ENCODE data around the gene CHEK1. TPM values are rescaled to one million over a fixed set of nuclear protein-coding genes. Genes with fewer than 3 reads are reported as not detected.
A peak's percentile ranks its signal among the peaks of the same experiment; 100 is the strongest.
"Not testable (repeated sequence)": the region's sequence is repeated elsewhere in the genome, so short reads cannot be mapped to it uniquely, and the experiment has no call there.

CHEK1 gene
- total RNA-seq, 2 experiments from 2014 or later = 164 to 167 TPM

- intact Hi-C loops (cut with micrococcal nuclease) = no loop called here
- peaks cover 33% of the 10 kb centered on the region for H3K36me3 Mint-ChIP-seq (ENCODE audit: low read depth)
- H3K9me3 Mint-ChIP-seq = no peaks in the 10 kb centered on the region
- H3K27me3 Mint-ChIP-seq (ENCODE audit: low read depth) = no peaks in the 10 kb centered on the region
- no peak for DNase-seq
- H3K4me3 Mint-ChIP-seq = no peak within 1 kb of the TSS
- CTCF ChIA-PET = interaction anchor here (1.4 kb wide), 1 partner anchor 54 kb away, joined by 3 read pairs; no protein-coding TSS in a partner anchor
- no peak within 1 kb of the TSS for H3K27ac Mint-ChIP-seq
- peaks cover 4% of the 10 kb centered on the region for H3K4me1 Mint-ChIP-seq (ENCODE audit: low read depth)
Measured at GRCh38 chr11:125680747-125681146, 55.8 kb downstream of the CHEK1 start, which contains the start of gene ACRV1. Gene ACRV1, minus strand, starts transcription at chr11:125680847. Its CDS starts 67 bp downstream, at chr11:125680780.

GRCh38 chr11:125685228-125685627 is 60.3 kb downstream of the CHEK1 start:
- H3K27me3 Mint-ChIP-seq (ENCODE audit: low read depth) = no peaks in the 10 kb centered on the region
- intact Hi-C loops (cut with micrococcal nuclease) = no loop called here
- no peaks in the 10 kb centered on the region for H3K4me1 Mint-ChIP-seq (ENCODE audit: low read depth)
- H3K9me3 Mint-ChIP-seq = no peaks in the 10 kb centered on the region
- H3K27ac Mint-ChIP-seq = no peak overlapping the region
- no peak for DNase-seq
- CTCF ChIA-PET = no interaction called here
- peaks cover 6% of the 10 kb centered on the region for H3K36me3 Mint-ChIP-seq (ENCODE audit: low read depth)
- no peak overlapping the region for H3K4me3 Mint-ChIP-seq

- CTCF ChIA-PET = no interaction called here
- Mint-ChIP-seq H3K4me3 (no peak overlapping the region), H3K36me3 (ENCODE audit: low read depth) (peaks cover 6% of the 10 kb centered on the region), H3K9me3 (no peaks in the 10 kb centered on the region), H3K4me1 (ENCODE audit: low read depth) (no peaks in the 10 kb centered on the region), H3K27me3 (ENCODE audit: low read depth) (no peaks in the 10 kb centered on the region), H3K27ac (no peak overlapping the region)
- intact Hi-C loops (cut with micrococcal nuclease) = no loop called here
- DNase-seq = no peak
Measured at GRCh38 chr11:125688066-125688465, 63.1 kb downstream of the CHEK1 start.

GRCh38 chr11:125688632-125689031 is 63.7 kb downstream of the CHEK1 start:
- CTCF ChIA-PET = no interaction called here
- H3K4me1 Mint-ChIP-seq (ENCODE audit: low read depth) = no peaks in the 10 kb centered on the region

GRCh38 chr11:125689274-125689859 is 64.4 kb downstream of the CHEK1 start:
- H3K27ac Mint-ChIP-seq = no peak overlapping the region
- no peak for DNase-seq
- intact Hi-C loops (cut with micrococcal nuclease) = no loop called here
- CTCF ChIA-PET = no interaction called here
- H3K4me3 Mint-ChIP-seq = no peak overlapping the region
- H3K36me3 Mint-ChIP-seq (ENCODE audit: low read depth) = peaks cover 4% of the 10 kb centered on the region
- H3K9me3 Mint-ChIP-seq = no peaks in the 10 kb centered on the region
- H3K4me1 Mint-ChIP-seq (ENCODE audit: low read depth) = no peaks in the 10 kb centered on the region
- H3K27me3 Mint-ChIP-seq (ENCODE audit: low read depth) = no peaks in the 10 kb centered on the region

More at GRCh38 chr11:125688632-125689031, 63.7 kb downstream of the CHEK1 start:
- H3K27ac Mint-ChIP-seq = no peak overlapping the region
- peaks cover 6% of the 10 kb centered on the region for H3K36me3 Mint-ChIP-seq (ENCODE audit: low read depth)
- intact Hi-C loops (cut with micrococcal nuclease) = no loop called here
- H3K27me3 Mint-ChIP-seq (ENCODE audit: low read depth) = no peaks in the 10 kb centered on the region
- DNase-seq = no peak
- H3K4me3 Mint-ChIP-seq = no peak overlapping the region
- H3K9me3 Mint-ChIP-seq = no peaks in the 10 kb centered on the region

- Mint-ChIP-seq H3K4me1 (ENCODE audit: low read depth) (no peaks in the 10 kb centered on the region), H3K27ac (no peak overlapping the region), H3K4me3 (no peak overlapping the region), H3K27me3 (ENCODE audit: low read depth) (peaks cover 2% of the 10 kb centered on the region), H3K36me3 (ENCODE audit: low read depth) (peaks cover 4% of the 10 kb centered on the region), H3K9me3 (no peaks in the 10 kb centered on the region)
- intact Hi-C loops (cut with micrococcal nuclease) = no loop called here
- CTCF ChIA-PET = no interaction called here
- no peak for DNase-seq
Measured at GRCh38 chr11:125690006-125690405, 65.0 kb downstream of the CHEK1 start.

GRCh38 chr11:125692887-125693286 is 67.9 kb downstream of the CHEK1 start:
- no peaks in the 10 kb centered on the region for H3K36me3 Mint-ChIP-seq (ENCODE audit: low read depth)
- no peaks in the 10 kb centered on the region for H3K9me3 Mint-ChIP-seq
- CTCF ChIA-PET = no interaction called here
- no peaks in the 10 kb centered on the region for H3K4me1 Mint-ChIP-seq (ENCODE audit: low read depth)
- intact Hi-C loops (cut with micrococcal nuclease) = no loop called here
- no peak overlapping the region for H3K27ac Mint-ChIP-seq
- no peak overlapping the region for H3K4me3 Mint-ChIP-seq
- peaks cover 2% of the 10 kb centered on the region for H3K27me3 Mint-ChIP-seq (ENCODE audit: low read depth)
- DNase-seq = no peak

GRCh38 chr11:125694951-125695350 is 70.0 kb downstream of the CHEK1 start:
- Mint-ChIP-seq H3K27me3 (ENCODE audit: low read depth) (peaks cover 7% of the 10 kb centered on the region), H3K4me3 (no peak overlapping the region), H3K9me3 (no peaks in the 10 kb centered on the region), H3K36me3 (ENCODE audit: low read depth) (no peaks in the 10 kb centered on the region), H3K27ac (no peak overlapping the region), H3K4me1 (ENCODE audit: low read depth) (no peaks in the 10 kb centered on the region)
- no peak for DNase-seq
- intact Hi-C loops (cut with micrococcal nuclease) = no loop called here
- CTCF ChIA-PET = no interaction called here

- Mint-ChIP-seq H3K9me3 (no peaks in the 10 kb centered on the region), H3K4me3 (no peak overlapping the region), H3K27ac (no peak overlapping the region), H3K4me1 (ENCODE audit: low read depth) (no peaks in the 10 kb centered on the region), H3K27me3 (ENCODE audit: low read depth) (peaks cover 12% of the 10 kb centered on the region), H3K36me3 (ENCODE audit: low read depth) (no peaks in the 10 kb centered on the region)
- intact Hi-C loops (cut with micrococcal nuclease) = no loop called here
- no peak for DNase-seq
- CTCF ChIA-PET = no interaction called here
Measured at GRCh38 chr11:125701018-125701610, 76.2 kb downstream of the CHEK1 start.

GRCh38 chr11:125701858-125702621 is 77.1 kb downstream of the CHEK1 start:
- H3K27me3 Mint-ChIP-seq (ENCODE audit: low read depth) = peaks cover 16% of the 10 kb centered on the region
- DNase-seq = no peak
- H3K36me3 Mint-ChIP-seq (ENCODE audit: low read depth) = no peaks in the 10 kb centered on the region
- no peak overlapping the region for H3K4me3 Mint-ChIP-seq
- H3K9me3 Mint-ChIP-seq = no peaks in the 10 kb centered on the region
- no peak overlapping the region for H3K27ac Mint-ChIP-seq
- CTCF ChIA-PET = no interaction called here
- intact Hi-C loops (cut with micrococcal nuclease) = no loop called here
- H3K4me1 Mint-ChIP-seq (ENCODE audit: low read depth) = no peaks in the 10 kb centered on the region

- H3K4me1 Mint-ChIP-seq (ENCODE audit: low read depth); H3K27ac Mint-ChIP-seq; H3K36me3 Mint-ChIP-seq (ENCODE audit: low read depth); H3K4me3 Mint-ChIP-seq; intact Hi-C loops (cut with micrococcal nuclease); H3K9me3 Mint-ChIP-seq; DNase-seq; CTCF ChIA-PET: not testable (repeated sequence)
- H3K27me3 Mint-ChIP-seq (ENCODE audit: low read depth) = peaks cover 18% of the 10 kb centered on the region
Measured at GRCh38 chr11:125704686-125705085, 79.7 kb downstream of the CHEK1 start.

GRCh38 chr11:125720781-125721180 is 95.8 kb downstream of the CHEK1 start:
- no peaks in the 10 kb centered on the region for H3K36me3 Mint-ChIP-seq (ENCODE audit: low read depth)
- DNase-seq = no peak
- H3K4me1 Mint-ChIP-seq (ENCODE audit: low read depth) = no peaks in the 10 kb centered on the region
- H3K27me3 Mint-ChIP-seq (ENCODE audit: low read depth) = peaks cover 8% of the 10 kb centered on the region
- no peak overlapping the region for H3K27ac Mint-ChIP-seq
- CTCF ChIA-PET = no interaction called here
- H3K4me3 Mint-ChIP-seq = no peak overlapping the region
- H3K9me3 Mint-ChIP-seq = no peaks in the 10 kb centered on the region
- intact Hi-C loops (cut with micrococcal nuclease) = no loop called here

GRCh38 chr11:125724125-125724524 is 99.2 kb downstream of the CHEK1 start:
- H3K27ac Mint-ChIP-seq = no peak overlapping the region
- intact Hi-C loops (cut with micrococcal nuclease) = loop anchor here (1.0 kb wide), 1 partner anchor 150 kb away; no protein-coding TSS in a partner anchor
- H3K4me1 Mint-ChIP-seq (ENCODE audit: low read depth) = no peaks in the 10 kb centered on the region
- H3K36me3 Mint-ChIP-seq (ENCODE audit: low read depth) = no peaks in the 10 kb centered on the region
- no peaks in the 10 kb centered on the region for H3K9me3 Mint-ChIP-seq
- H3K27me3 Mint-ChIP-seq (ENCODE audit: low read depth) = peaks cover 11% of the 10 kb centered on the region
- DNase-seq = peak; percentile 6
- CTCF ChIA-PET = interaction anchor here (1.0 to 1.2 kb wide), 2 partner anchors 155 to 156 kb away, joined by 3 to 6 read pairs; no protein-coding TSS in a partner anchor
- H3K4me3 Mint-ChIP-seq = no peak overlapping the region
